ENCODE results near the gene VWA8.

DNA sequence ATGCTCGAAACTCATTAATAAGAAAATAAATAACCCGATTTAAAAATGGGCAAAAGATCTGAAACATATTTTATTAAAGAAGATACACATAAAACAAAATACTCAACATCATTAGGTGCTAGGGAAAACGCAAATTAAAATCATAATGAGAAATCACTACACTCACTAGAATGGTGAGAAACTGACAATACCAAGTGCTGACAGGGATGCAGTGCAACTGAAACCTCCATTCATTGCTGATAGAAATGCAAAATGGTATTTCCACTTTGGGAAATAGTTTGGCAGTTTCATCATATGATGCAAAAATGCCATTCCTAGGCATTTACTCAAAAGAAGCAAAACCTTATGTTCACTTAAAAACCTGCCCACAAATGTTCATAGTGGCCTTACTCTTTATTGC lies 278.1 kb downstream of the VWA8 start:
- TF ChIP-seq GLI2 (tag by site-specific recombination; IDR thresholded peaks at IDR 0.05; ENCODE audit: borderline replicate concordance, low read depth) (no peak), SP3 (tag by site-specific recombination; IDR thresholded peaks at IDR 0.05) (no peak), ZNF639 (tag by site-specific recombination; IDR thresholded peaks at IDR 0.05) (no peak), ZNF16 (tag by site-specific recombination; IDR thresholded peaks at IDR 0.05; ENCODE audit: low read depth) (no peak), WT1 (tag by site-specific recombination; IDR thresholded peaks at IDR 0.05) (no peak), SCRT1 (tag by site-specific recombination; IDR thresholded peaks at IDR 0.05; ENCODE audit: borderline replicate concordance) (no peak), SETDB1 (IDR thresholded peaks at IDR 0.05; ENCODE audit: insufficient read length, low read length) (no peak)
- TF ChIP-seq, protein P1, sequence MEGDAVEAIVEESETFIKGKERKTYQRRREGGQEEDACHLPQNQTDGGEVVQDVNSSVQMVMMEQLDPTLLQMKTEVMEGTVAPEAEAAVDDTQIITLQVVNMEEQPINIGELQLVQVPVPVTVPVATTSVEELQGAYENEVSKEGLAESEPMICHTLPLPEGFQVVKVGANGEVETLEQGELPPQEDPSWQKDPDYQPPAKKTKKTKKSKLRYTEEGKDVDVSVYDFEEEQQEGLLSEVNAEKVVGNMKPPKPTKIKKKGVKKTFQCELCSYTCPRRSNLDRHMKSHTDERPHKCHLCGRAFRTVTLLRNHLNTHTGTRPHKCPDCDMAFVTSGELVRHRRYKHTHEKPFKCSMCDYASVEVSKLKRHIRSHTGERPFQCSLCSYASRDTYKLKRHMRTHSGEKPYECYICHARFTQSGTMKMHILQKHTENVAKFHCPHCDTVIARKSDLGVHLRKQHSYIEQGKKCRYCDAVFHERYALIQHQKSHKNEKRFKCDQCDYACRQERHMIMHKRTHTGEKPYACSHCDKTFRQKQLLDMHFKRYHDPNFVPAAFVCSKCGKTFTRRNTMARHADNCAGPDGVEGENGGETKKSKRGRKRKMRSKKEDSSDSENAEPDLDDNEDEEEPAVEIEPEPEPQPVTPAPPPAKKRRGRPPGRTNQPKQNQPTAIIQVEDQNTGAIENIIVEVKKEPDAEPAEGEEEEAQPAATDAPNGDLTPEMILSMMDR (tag by site-specific recombination; IDR thresholded peaks at IDR 0.05), result no peak
